Keratinocyte (primary cell): ENCODE measurements around the gene DCTD. TPM values are rescaled to one million over a fixed set of nuclear protein-coding genes. Genes with fewer than 3 reads are reported as not detected.

Experiments used
- DNase-seq: peaks from one replicate; pipeline ENCODE4 v3.0.0-alpha.2; 2011; ENCODE audit warnings: low read depth, missing footprints, low spot score
- FAIRE-seq: peaks from 2 replicates; lab custom pipeline; 2011; peaks lifted over from hg19 to GRCh38; lab: Jason Lieb, UNC
- H2AFZ ChIP-seq: 2 replicates; pipeline ENCODE4 v1.6.0; 2012; ENCODE audit warnings: low read length, control low read depth, inconsistent platforms; ENCODE audit not compliant: control insufficient read depth
- H3K27ac ChIP-seq: 2 replicates; pipeline ENCODE4 v1.5.1; 2011; ENCODE audit warnings: low read length; ENCODE audit not compliant: control insufficient read depth, insufficient read depth
- H3K27me3 ChIP-seq: 3 replicates; pipeline ENCODE4 v1.6.0; 2011; ENCODE audit warnings: low read length; ENCODE audit not compliant: control insufficient read depth, insufficient read depth; ENCODE audit errors: extremely low read depth
- H3K36me3 ChIP-seq, 2 experiments: 2 replicates in 1 of 2; 3 replicates in 1 of 2; pipeline ENCODE4 v1.5.1; 2011; ENCODE audit warnings: low read length in 2 of 2, mild to moderate bottlenecking in 1 of 2; ENCODE audit not compliant: control insufficient read depth in 2 of 2, insufficient read depth in 2 of 2; ENCODE audit errors: extremely low read depth in 1 of 2
- H3K4me1 ChIP-seq: 3 replicates; pipeline ENCODE4 v1.5.1; 2011; ENCODE audit warnings: low read length; ENCODE audit not compliant: control insufficient read depth, insufficient read depth; ENCODE audit errors: extremely low read depth
- H3K4me2 ChIP-seq: 3 replicates; pipeline ENCODE4 v1.6.0; 2011; ENCODE audit warnings: low read depth, low read length; ENCODE audit not compliant: control insufficient read depth, insufficient read depth; ENCODE audit errors: extremely low read depth
- H3K4me3 ChIP-seq, 3 experiments: fragments of 200-600 bp in 1 of 3; sonication (generic) in 1 of 3; 2 replicates in 2 of 3; 3 replicates in 1 of 3; pipeline ENCODE4 v1.5.1; 2011 to 2016; ENCODE audit warnings: low read length in 3 of 3, mild to moderate bottlenecking in 3 of 3, control low read depth in 2 of 3, inconsistent platforms in 1 of 3, low read depth in 1 of 3, mixed read lengths in 1 of 3, mixed run types in 1 of 3, moderate library complexity in 1 of 3; ENCODE audit not compliant: control insufficient read depth in 2 of 3, insufficient read depth in 2 of 3; ENCODE audit errors: extremely low read depth in 1 of 3
- H3K79me2 ChIP-seq: 2 replicates; pipeline ENCODE4 v1.6.0; 2012; ENCODE audit warnings: low read length; ENCODE audit not compliant: control insufficient read depth, insufficient read depth
- H3K9ac ChIP-seq: 3 replicates; pipeline ENCODE4 v1.6.0; 2011; ENCODE audit warnings: low read length; ENCODE audit not compliant: control insufficient read depth, insufficient read depth; ENCODE audit errors: extremely low read depth
- H3K9me1 ChIP-seq: 3 replicates; pipeline ENCODE4 v1.6.0; 2011; ENCODE audit warnings: low read length; ENCODE audit not compliant: control insufficient read depth, insufficient read depth; ENCODE audit errors: extremely low read depth
- H3K9me3 ChIP-seq: 2 replicates; pipeline ENCODE4 v1.5.1; 2012; ENCODE audit warnings: low read depth, low read length; ENCODE audit not compliant: control insufficient read depth
- H4K20me1 ChIP-seq: 3 replicates; pipeline ENCODE4 v1.6.0; 2011; ENCODE audit warnings: low read length; ENCODE audit not compliant: control insufficient read depth, insufficient read depth; ENCODE audit errors: extremely low read depth
- CTCF ChIP-seq, 3 experiments: IDR thresholded peaks in 1 of 3; conservative IDR thresholded peaks in 1 of 3; optimal IDR thresholded peaks in 1 of 3; 2 replicates in 2 of 3; 3 replicates in 1 of 3; pipeline versions ENCODE3 to v1.5.1; 2011; ENCODE audit warnings: low read length in 3 of 3, mild to moderate bottlenecking in 3 of 3, moderate library complexity in 2 of 3, control low read depth in 1 of 3, inconsistent platforms in 1 of 3; ENCODE audit not compliant: insufficient read depth in 2 of 3; ENCODE audit errors: extremely low read depth in 1 of 3
- EZH2 ChIP-seq: IDR thresholded peaks from one replicate; pipeline ENCODE4 v1.6.1; 2012; ENCODE audit warnings: inconsistent platforms, mild to moderate bottlenecking, low read length, moderate library complexity
- dilution Hi-C: fragments of 300-500 bp; cut with MboI; formaldehyde crosslinking; loops from one replicate; pipeline ENCODE4 v1.7.0; 2020; ENCODE audit warnings: low sequenced_read_pairs; ENCODE audit not compliant: extremely low pct_ligation_motif_present
- polyA plus RNA-seq, 5 experiments: library from polyadenylated mRNA; depleted of rRNA in 3 of 5; stranded (reverse) in 3 of 5; stranded (forward) in 1 of 5; unstranded in 1 of 5; fragments of >200 nt; gene quantifications; 1 replicate in 1 of 5; 2 replicates in 3 of 5; 3 replicates in 1 of 5; pipeline versions ENCODE4 v1.2.1 to v1.2.3, GENCODE V29; 2011 to 2012; ENCODE audit warnings: missing spikeins in 2 of 5, low read depth in 1 of 5, low replicate concordance in 1 of 5

Gene DCTD
- polyA plus RNA-seq, 1 donor (not counting 4 experiments of a cell fraction or from before 2014, with no cell fraction given) = 119 TPM

DNA sequence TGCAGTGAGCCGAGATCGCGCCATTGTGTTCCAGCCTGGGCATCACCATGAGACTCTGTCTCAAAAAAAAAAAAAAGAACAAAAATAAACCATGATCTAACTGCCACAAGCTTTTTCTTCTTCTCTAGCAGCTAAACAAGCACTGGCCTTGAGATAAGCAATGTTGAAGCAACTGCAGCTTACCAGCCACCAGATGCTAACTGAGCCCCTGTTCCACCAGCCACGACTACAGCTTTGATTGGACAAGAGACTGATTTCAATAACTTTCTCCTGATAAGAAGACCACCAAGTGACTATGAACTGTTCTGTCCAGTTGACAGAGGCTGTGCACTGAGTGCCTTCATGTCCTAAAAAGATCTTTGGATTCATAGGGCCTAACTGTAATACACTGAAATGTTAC is 58.5 kb downstream of the DCTD start:
- no peaks in the 10 kb centered on the region for H3K27me3 ChIP-seq
- TF ChIP-seq EZH2 (no peak), CTCF (optimal IDR thresholded peaks at IDR 0.05 in 1 of 3, IDR thresholded peaks at IDR 0.05 in 1 of 3, conservative IDR thresholded peaks at IDR 0.05 in 1 of 3; ENCODE audit: extremely low read depth in 1 of 3, insufficient read depth in 2 of 3, low read length in 3 of 3) (no peak)
- no peak for FAIRE-seq

GRCh38 chr4:182856862-182857261 is 60.3 kb downstream of the DCTD start:
- dilution Hi-C loops = no loop called here
- no peak overlapping the region for H2AFZ ChIP-seq

More for the DNA sequence above, 58.5 kb downstream of the DCTD start:
- DNase-seq = no peak
- no peaks in the 10 kb centered on the region for H3K9me1 ChIP-seq
- no peak overlapping the region for H3K4me3 ChIP-seq
- no peak overlapping the region for H3K27ac ChIP-seq
- H3K9me3 ChIP-seq = no peaks in the 10 kb centered on the region
- H3K36me3 ChIP-seq = no peaks in the 10 kb centered on the region
- H3K9ac ChIP-seq = no peak overlapping the region
- H3K79me2 ChIP-seq = no peaks in the 10 kb centered on the region
- H3K4me2 ChIP-seq = no peak overlapping the region
- peaks cover 12% of the 10 kb centered on the region for H3K4me1 ChIP-seq
- no peak overlapping the region for H2AFZ ChIP-seq
- H4K20me1 ChIP-seq = no peaks in the 10 kb centered on the region
- dilution Hi-C loops = no loop called here

More at GRCh38 chr4:182856862-182857261, 60.3 kb downstream of the DCTD start:
- DNase-seq (no peak), FAIRE-seq (no peak)
- Histone ChIP-seq H3K4me3 (no peak overlapping the region), H3K36me3 (no peaks in the 10 kb centered on the region), H3K4me1 (no peaks in the 10 kb centered on the region), H3K79me2 (no peaks in the 10 kb centered on the region), H3K9ac (no peak overlapping the region), H3K27me3 (no peaks in the 10 kb centered on the region), H3K9me3 (no peaks in the 10 kb centered on the region), H4K20me1 (no peaks in the 10 kb centered on the region), H3K4me2 (no peak overlapping the region), H3K27ac (no peak overlapping the region), H3K9me1 (no peaks in the 10 kb centered on the region)
- TF ChIP-seq EZH2 = no peak
- no peak for TF ChIP-seq CTCF (optimal IDR thresholded peaks at IDR 0.05 in 1 of 3, IDR thresholded peaks at IDR 0.05 in 1 of 3, conservative IDR thresholded peaks at IDR 0.05 in 1 of 3; ENCODE audit: extremely low read depth in 1 of 3, insufficient read depth in 2 of 3, low read length in 3 of 3)
